ENCODE data around the gene ZSWIM5.

DNA sequence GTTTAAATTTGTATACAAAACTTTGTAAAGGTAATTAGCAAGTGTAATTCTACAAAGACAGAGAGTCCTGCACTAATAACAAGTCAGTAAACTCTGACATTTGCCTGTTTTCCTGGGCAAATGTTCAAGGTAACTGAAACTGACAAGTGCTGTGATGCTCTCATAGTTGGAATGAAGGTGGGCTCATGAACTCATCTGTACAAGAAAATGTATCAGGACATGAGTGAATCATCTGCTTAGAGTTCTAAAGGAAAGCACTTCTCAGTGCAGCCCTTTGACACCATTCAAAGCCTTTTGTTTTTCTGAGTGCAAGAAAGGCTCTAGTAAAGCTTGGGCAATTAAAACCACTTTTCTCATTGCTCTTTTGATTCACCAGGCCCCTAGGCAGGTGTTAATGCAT, 102.9 kb downstream of the ZSWIM5 start:
- TF ChIP-seq, protein P1, sequence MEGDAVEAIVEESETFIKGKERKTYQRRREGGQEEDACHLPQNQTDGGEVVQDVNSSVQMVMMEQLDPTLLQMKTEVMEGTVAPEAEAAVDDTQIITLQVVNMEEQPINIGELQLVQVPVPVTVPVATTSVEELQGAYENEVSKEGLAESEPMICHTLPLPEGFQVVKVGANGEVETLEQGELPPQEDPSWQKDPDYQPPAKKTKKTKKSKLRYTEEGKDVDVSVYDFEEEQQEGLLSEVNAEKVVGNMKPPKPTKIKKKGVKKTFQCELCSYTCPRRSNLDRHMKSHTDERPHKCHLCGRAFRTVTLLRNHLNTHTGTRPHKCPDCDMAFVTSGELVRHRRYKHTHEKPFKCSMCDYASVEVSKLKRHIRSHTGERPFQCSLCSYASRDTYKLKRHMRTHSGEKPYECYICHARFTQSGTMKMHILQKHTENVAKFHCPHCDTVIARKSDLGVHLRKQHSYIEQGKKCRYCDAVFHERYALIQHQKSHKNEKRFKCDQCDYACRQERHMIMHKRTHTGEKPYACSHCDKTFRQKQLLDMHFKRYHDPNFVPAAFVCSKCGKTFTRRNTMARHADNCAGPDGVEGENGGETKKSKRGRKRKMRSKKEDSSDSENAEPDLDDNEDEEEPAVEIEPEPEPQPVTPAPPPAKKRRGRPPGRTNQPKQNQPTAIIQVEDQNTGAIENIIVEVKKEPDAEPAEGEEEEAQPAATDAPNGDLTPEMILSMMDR (IDR thresholded peaks at IDR 0.05) = no peak
- TF ChIP-seq NFYB (CRISPR knock-in tag; conservative IDR thresholded peaks at IDR 0.05; ENCODE audit: low read depth) (no peak), CREB1 (CRISPR knock-in tag; IDR thresholded peaks at IDR 0.05) (no peak), NR2C2 (CRISPR knock-in tag; IDR thresholded peaks at IDR 0.05) (no peak), GABPB1 (CRISPR knock-in tag; IDR thresholded peaks at IDR 0.05) (no peak), TP53 (CRISPR knock-in tag; IDR thresholded peaks at IDR 0.05) (no peak)
- TF ChIP-seq, protein P2, sequence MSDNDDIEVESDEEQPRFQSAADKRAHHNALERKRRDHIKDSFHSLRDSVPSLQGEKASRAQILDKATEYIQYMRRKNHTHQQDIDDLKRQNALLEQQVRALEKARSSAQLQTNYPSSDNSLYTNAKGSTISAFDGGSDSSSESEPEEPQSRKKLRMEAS (CRISPR knock-in tag; IDR thresholded peaks at IDR 0.05) = no peak
- TF ChIP-seq, protein P3, sequence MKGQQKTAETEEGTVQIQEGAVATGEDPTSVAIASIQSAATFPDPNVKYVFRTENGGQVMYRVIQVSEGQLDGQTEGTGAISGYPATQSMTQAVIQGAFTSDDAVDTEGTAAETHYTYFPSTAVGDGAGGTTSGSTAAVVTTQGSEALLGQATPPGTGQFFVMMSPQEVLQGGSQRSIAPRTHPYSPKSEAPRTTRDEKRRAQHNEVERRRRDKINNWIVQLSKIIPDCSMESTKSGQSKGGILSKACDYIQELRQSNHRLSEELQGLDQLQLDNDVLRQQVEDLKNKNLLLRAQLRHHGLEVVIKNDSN (CRISPR knock-in tag; IDR thresholded peaks at IDR 0.05) = no peak
- TF ChIP-seq, protein P4, sequence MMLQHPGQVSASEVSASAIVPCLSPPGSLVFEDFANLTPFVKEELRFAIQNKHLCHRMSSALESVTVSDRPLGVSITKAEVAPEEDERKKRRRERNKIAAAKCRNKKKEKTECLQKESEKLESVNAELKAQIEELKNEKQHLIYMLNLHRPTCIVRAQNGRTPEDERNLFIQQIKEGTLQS (CRISPR knock-in tag; conservative IDR thresholded peaks at IDR 0.05) = no peak

Data from WTC11 (cell line).